Upper lobe of left lung (tissue), 6 donors: ENCODE results near the gene CLEC4D. TPM values are rescaled to one million over a fixed set of nuclear protein-coding genes. Genes with fewer than 3 reads are reported as not detected.
A peak's percentile ranks its signal among the peaks of the same experiment; 100 is the strongest.
"Not testable (repeated sequence)": the region's sequence is repeated elsewhere in the genome, so short reads cannot be mapped to it uniquely, and the experiment has no call there.

Experiments used
- ATAC-seq, 2 donors: fragments of 200-7000 bp; cut with Tn5 transposase; one replicate each; pipeline ENCODE4 v1.9.1; 2022; ENCODE audit warnings: mild to moderate bottlenecking in 2 of 2, moderate library complexity in 2 of 2; ENCODE audit not compliant: low FRiP score in 2 of 2
- DNase-seq, 2 donors: peaks; one replicate each; pipeline ENCODE4 v3.0.0-alpha.2; 2019 to 2020
- H3K27ac ChIP-seq, 4 donors: fragments of 200-600 bp; sonication (generic); one replicate each; pipeline ENCODE4 v1.5.1; 2016 to 2019
- H3K27me3 ChIP-seq, 4 donors: fragments of 200-600 bp; sonication (generic); one replicate each; pipeline ENCODE4 v1.5.1; 2017 to 2019
- H3K36me3 ChIP-seq, 4 donors: fragments of 200-600 bp; sonication (generic); one replicate each; pipeline ENCODE4 v1.5.1; 2016 to 2019
- H3K4me1 ChIP-seq, 4 donors: fragments of 200-600 bp; sonication (generic); one replicate each; pipeline ENCODE4 v1.5.1; 2018 to 2019
- H3K4me3 ChIP-seq, 4 donors: fragments of 200-600 bp; sonication (generic); one replicate each; pipeline ENCODE4 v1.5.1; 2017 to 2019; ENCODE audit warnings: mild to moderate bottlenecking in 2 of 4, moderate library complexity in 1 of 4
- H3K9me3 ChIP-seq, 4 donors: fragments of 200-600 bp; sonication (generic); one replicate each; pipeline ENCODE4 v1.5.1; 2018 to 2019
- CTCF ChIP-seq, 6 experiments: fragments of 450-650 bp in 4 of 6; fragments of 200-600 bp in 2 of 6; sonication (generic) in 2 of 6; IDR thresholded peaks; one replicate each; pipeline ENCODE4 v1.5.1; 2016 to 2019; ENCODE audit warnings: antibody characterized with exemption in 6 of 6
- EP300 ChIP-seq, 4 donors: sonication (generic); formaldehyde crosslinking; IDR thresholded peaks; one replicate each; pipeline ENCODE4 v1.5.1; 2017; ENCODE audit warnings: antibody characterized with exemption in 4 of 4, control low read depth in 2 of 4
- POLR2A ChIP-seq, 4 donors: fragments of 450-650 bp; IDR thresholded peaks; one replicate each; pipeline ENCODE4 v1.5.1; 2016 to 2017; ENCODE audit warnings: antibody characterized with exemption in 4 of 4, mild to moderate bottlenecking in 2 of 4
- POLR2AphosphoS5 ChIP-seq, 2 donors: sonication (generic); formaldehyde crosslinking; IDR thresholded peaks; one replicate each; pipeline ENCODE4 v1.5.1; 2017; ENCODE audit warnings: antibody characterized with exemption in 2 of 2
- WGBS, 2 donors: methylation state at CpG; one replicate each; pipeline ENCODE4 v1.1.5; 2017 to 2018; 5-methylcytosine and 5-hydroxymethylcytosine counted together
- total RNA-seq, 6 donors: library from RNA; depleted of rRNA in 4 of 6; stranded (reverse); fragments of >200 nt in 4 of 6; gene quantifications; one replicate each; pipeline versions ENCODE4 v1.1.0 to v1.2.1, GENCODE V29; 2016 to 2021
- donor health status: DM: no; HTN: no; CAD: no; lungs with moderate emphysema.
- donor health status: DM: no; HTN: yes; CAD: no; lungs with severe emphysema.

The CLEC4D gene
- total RNA-seq, 6 donors from 2014 or later, result 1.2 to 4.0 (median 3.2) TPM; not detected in 1

- Histone ChIP-seq H3K9me3 (no peaks in the 10 kb centered on the region), H3K36me3 (no peaks in the 10 kb centered on the region), H3K4me3 (no peak overlapping the region), H3K4me1 (peaks cover 0 to 4% (median 0%) of the 10 kb centered on the region in 4 donors), H3K27ac (peak overlapping the region in 2 of 4 donors; percentile 60 to 65), H3K27me3 (no peaks in the 10 kb centered on the region)
- ATAC-seq (peak; percentile 78 to 88), DNase-seq (peak in 1 of 2 donors; percentile 58)
- WGBS, 2 donors, result 34 to 74% methylated on average over 1 to 2 of the region's 2 CpGs
- TF ChIP-seq CTCF (IDR thresholded peaks at IDR 0.05), result no peak
- peak in 1 of 4 donors; percentile 52 for TF ChIP-seq EP300 (IDR thresholded peaks at IDR 0.05)
- peak; percentile 36 to 65 for TF ChIP-seq POLR2AphosphoS5 (IDR thresholded peaks at IDR 0.05)
- no peak for TF ChIP-seq POLR2A (IDR thresholded peaks at IDR 0.05)
Measured at GRCh38 chr12:8493084-8493483, 20.2 kb upstream of the CLEC4D start.

GRCh38 chr12:8495671-8496070 lies 17.6 kb upstream of the CLEC4D start:
- not testable (repeated sequence) for H3K4me3 ChIP-seq, ATAC-seq, H3K27me3 ChIP-seq, DNase-seq, H3K36me3 ChIP-seq, H3K9me3 ChIP-seq, H3K4me1 ChIP-seq, H3K27ac ChIP-seq
- WGBS, 2 donors, result 86 to 92% methylated on average over 2 to 4 of the region's 4 CpGs

GRCh38 chr12:8496074-8496473 lies 17.2 kb upstream of the CLEC4D start:
- not testable (repeated sequence) for H3K27me3 ChIP-seq, H3K4me1 ChIP-seq, DNase-seq, H3K27ac ChIP-seq, H3K4me3 ChIP-seq, H3K9me3 ChIP-seq, ATAC-seq, H3K36me3 ChIP-seq
- WGBS, 2 donors, result 45 to 93% methylated on average over 1 to 7 of the region's 7 CpGs

DNA sequence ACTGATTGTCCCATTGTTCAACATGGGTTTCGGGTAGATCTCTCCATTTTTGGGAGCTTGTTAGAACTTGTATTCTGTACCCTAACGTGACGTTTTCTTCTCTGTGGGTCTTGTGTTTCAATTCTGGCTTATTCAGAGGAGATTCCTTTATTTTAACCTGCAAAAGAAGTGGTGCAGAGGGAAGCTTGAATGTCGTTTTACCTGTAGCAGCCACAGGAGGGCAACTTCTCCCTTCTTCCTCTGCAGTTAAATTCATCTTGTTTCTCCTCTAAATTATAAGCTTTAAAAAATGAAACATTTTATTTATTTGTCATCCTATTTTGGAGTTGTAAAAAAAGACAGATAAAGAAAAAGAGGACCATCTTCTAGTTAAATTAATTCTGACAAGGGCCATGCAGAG lies 13.7 kb upstream of the CLEC4D start:
- Histone ChIP-seq H3K4me3 (no peak overlapping the region), H3K36me3 (no peaks in the 10 kb centered on the region), H3K4me1 (no peaks in the 10 kb centered on the region), H3K27me3 (no peaks in the 10 kb centered on the region), H3K9me3 (no peaks in the 10 kb centered on the region), H3K27ac (no peak overlapping the region)
- WGBS, 2 donors, result 55 to 57% methylated on average over 4 of the region's 4 CpGs
- TF ChIP-seq POLR2A (IDR thresholded peaks at IDR 0.05) (no peak), CTCF (IDR thresholded peaks at IDR 0.05) (no peak)
- DNase-seq (no peak), ATAC-seq (no peak)

- 56 to 63% methylated on average over 3 of the region's 3 CpGs for whole genome bisulfite sequencing, 2 donors
- Histone ChIP-seq H3K27me3 (no peaks in the 10 kb centered on the region), H3K36me3 (no peaks in the 10 kb centered on the region), H3K4me1 (no peaks in the 10 kb centered on the region), H3K4me3 (no peak overlapping the region), H3K9me3 (no peaks in the 10 kb centered on the region), H3K27ac (peak overlapping the region in 1 of 4 donors; percentile 49)
- ATAC-seq, result no peak
- TF ChIP-seq POLR2AphosphoS5 (IDR thresholded peaks at IDR 0.05) (no peak), POLR2A (IDR thresholded peaks at IDR 0.05) (no peak), EP300 (IDR thresholded peaks at IDR 0.05) (no peak), CTCF (IDR thresholded peaks at IDR 0.05) (no peak)
- no peak for DNase-seq
Measured at GRCh38 chr12:8501720-8502119, 11.6 kb upstream of the CLEC4D start.

- H3K9me3 ChIP-seq, result no peaks in the 10 kb centered on the region
- no peaks in the 10 kb centered on the region for H3K36me3 ChIP-seq
- H3K4me1 ChIP-seq, result no peaks in the 10 kb centered on the region
- no peak overlapping the region for H3K27ac ChIP-seq
- ATAC-seq (no peak), DNase-seq (no peak)
- no peaks in the 10 kb centered on the region for H3K27me3 ChIP-seq
- WGBS, 2 donors, result 97 to 98% methylated on average over 1 of the region's 1 CpG
- no peak for TF ChIP-seq POLR2AphosphoS5 (IDR thresholded peaks at IDR 0.05)
- TF ChIP-seq POLR2A (IDR thresholded peaks at IDR 0.05), result no peak
- TF ChIP-seq CTCF (IDR thresholded peaks at IDR 0.05), result no peak
- no peak for TF ChIP-seq EP300 (IDR thresholded peaks at IDR 0.05)
- no peak overlapping the region for H3K4me3 ChIP-seq
Measured at GRCh38 chr12:8504351-8504750, 9.0 kb upstream of the CLEC4D start.
